GM06990 (cell line): Measurements from ENCODE around the gene NMRAL1.

Source experiments
- DNase-seq: peaks from one replicate; pipeline ENCODE4 v3.0.0-alpha.2; 2011; ENCODE audit not compliant: insufficient read length; ENCODE audit errors: extremely low read depth
- H3K27me3 ChIP-seq: replicated peaks from 2 replicates; pipeline ENCODE4 v1.6.0; 2011; ENCODE audit warnings: low read length; ENCODE audit not compliant: control insufficient read depth, insufficient read depth
- H3K36me3 ChIP-seq: 2 replicates; pipeline ENCODE4 v1.5.1; 2011; ENCODE audit warnings: low read length; ENCODE audit not compliant: control insufficient read depth, insufficient read depth
- H3K4me3 ChIP-seq: replicated peaks from 2 replicates; pipeline ENCODE4 v1.5.1; 2011; ENCODE audit warnings: low read depth, mild to moderate bottlenecking, control low read depth, low read length
- CTCF ChIP-seq: IDR thresholded peaks from 2 replicates; pipeline ENCODE4 v1.5.1; 2011; ENCODE audit warnings: low read length, control low read depth, mild to moderate bottlenecking, inconsistent platforms; ENCODE audit not compliant: insufficient read depth, poor library complexity, severe bottlenecking

NMRAL1 gene

GRCh38 chr16:4412854-4413253 lies 61.6 kb downstream of the NMRAL1 start:
- Histone ChIP-seq H3K27me3 (no peaks in the 10 kb centered on the region), H3K36me3 (peaks cover 33% of the 10 kb centered on the region), H3K4me3 (no peak overlapping the region)
- TF ChIP-seq CTCF, result no peak
- no peak for DNase-seq

- Histone ChIP-seq H3K4me3 (no peak overlapping the region), H3K27me3 (no peaks in the 10 kb centered on the region), H3K36me3 (peaks cover 40% of the 10 kb centered on the region)
- no peak for TF ChIP-seq CTCF
- no peak for DNase-seq
Measured at GRCh38 chr16:4412159-4412558, 62.3 kb downstream of the NMRAL1 start.
